ENCODE data around the gene IER5. TPM values are rescaled to one million over a fixed set of nuclear protein-coding genes. Genes with fewer than 3 reads are reported as not detected.

The IER5 gene
- total and polyA plus RNA-seq, 2 of the 13 experiments (the other 11 are each of a cell fraction or from before 2014, with no cell fraction given), result 2.5 to 3.5 TPM

- TF ChIP-seq TAF1 (CRISPR knock-in tag; IDR thresholded peaks at IDR 0.05) (peak; percentile 26; the same call in 1 of the 2 replicates), AKAP8 (CRISPR knock-in tag; IDR thresholded peaks at IDR 0.05) (peak; percentile 54; the same call in 1 of the 2 replicates)
Observed at GRCh38 chr1:181112071-181112929, 23.8 kb downstream of the IER5 start (continued).

- ChIA-PET CTCF (ENCODE audit: low intra/inter-chr PET ratio, low total read pairs) (no interaction called here), POLR2A (interaction anchor here (0.9 to 1.4 kb wide), 2 partner anchors 10 to 20 kb away, joined by 3 read pairs; no protein-coding TSS in a partner anchor)
- Histone ChIP-seq H3K27ac (ENCODE audit: extremely low read length, insufficient read depth, low read length) (no peak overlapping the region), H3K4me2 (ENCODE audit: low read depth, low read length) (peak overlapping the region; percentile 52), H3K9me3 (ENCODE audit: low read length) (no peaks in the 10 kb centered on the region), H3K4me1 (ENCODE audit: insufficient read depth, low read length) (peaks cover 88% of the 10 kb centered on the region), H3K27me3 (ENCODE audit: control insufficient read depth in 1 of 2, insufficient read depth in 2 of 2, low read length in 2 of 2) (peaks cover 4 to 6% of the 10 kb centered on the region in 2 experiments; a peak in 2 of 5 replicates), H3K36me3 (replicated peaks in 1 of 2; ENCODE audit: control insufficient read depth in 1 of 2, insufficient read depth in 2 of 2, low read length in 2 of 2) (no peaks in the 10 kb centered on the region), H3K79me2 (ENCODE audit: insufficient read depth, low read length) (no peaks in the 10 kb centered on the region), H2AFZ (ENCODE audit: low read length) (no peak overlapping the region), H4K20me1 (ENCODE audit: insufficient read depth, low read length) (no peaks in the 10 kb centered on the region), H3K4me3 (replicated peaks in 1 of 3; ENCODE audit: insufficient read depth in 1 of 3, low read depth in 2 of 3, low read length in 3 of 3) (peak overlapping the region in 1 of 3 experiments; percentile 3; a peak in 1 of 6 replicates), H3K9ac (ENCODE audit: insufficient read depth, low read depth, low read length) (no peak overlapping the region)
- intact Hi-C loops (cut with micrococcal nuclease; ENCODE audit: unreplicated experiment), result loop anchor here (2.0 kb wide), 2 partner anchors 16 to 22 kb away; no protein-coding TSS in a partner anchor
- WGBS (ENCODE audit: low lambda C conversion rate), result 10% methylated on average over 4 of the region's 6 CpGs
- FAIRE-seq, result no peak
- TF ChIP-seq IKZF5 (CRISPR knock-in tag; IDR thresholded peaks at IDR 0.05), result no peak
- no peak for TF ChIP-seq SCMH1 (CRISPR knock-in tag; IDR thresholded peaks at IDR 0.05; ENCODE audit: borderline replicate concordance)
- no peak for TF ChIP-seq MTA1 (CRISPR knock-in tag; IDR thresholded peaks at IDR 0.05; ENCODE audit: borderline replicate concordance)
- TF ChIP-seq ZNF253 (CRISPR knock-in tag; IDR thresholded peaks at IDR 0.05; ENCODE audit: borderline replicate concordance), result no peak
- BruUV-seq (replicated peaks), result no TSS peak
- in situ Hi-C loops (cut with HindIII; ENCODE audit: extremely low pct_ligation_motif_present, low pct_unique_long_range_greater_than_20kb), result no loop called here
- peak; percentile 13 for DNase-seq (ENCODE audit: low spot score)
- ATAC-seq, result peak; percentile 7
Observed at GRCh38 chr1:181113059-181113641, 24.6 kb downstream of the IER5 start.
